Neutrophil (primary cell): ENCODE data around the gene WDR38.

Experiments used
- H3K27ac ChIP-seq: fragments of 200-600 bp; sonication (generic); 2 replicates; pipeline ENCODE4 v1.5.1; 2016; ENCODE audit warnings: mild to moderate bottlenecking, moderate library complexity
- H3K27me3 ChIP-seq: fragments of 200-600 bp; sonication (generic); 2 replicates; pipeline ENCODE4 v1.6.0; 2016; ENCODE audit warnings: mild to moderate bottlenecking
- H3K36me3 ChIP-seq: fragments of 200-600 bp; sonication (generic); 2 replicates; pipeline ENCODE4 v1.5.1; 2017
- H3K4me1 ChIP-seq, 2 experiments: fragments of 200-600 bp in 1 of 2; sonication (generic) in 1 of 2; 1 replicate in 1 of 2; 2 replicates in 1 of 2; pipeline versions ENCODE4 v1.5.1 to v1.6.1; 2013 to 2016; ENCODE audit warnings: low read depth in 1 of 2, low read length in 1 of 2, mild to moderate bottlenecking in 1 of 2, moderate library complexity in 1 of 2; ENCODE audit not compliant: control insufficient read depth in 1 of 2, insufficient read depth in 1 of 2
- H3K4me3 ChIP-seq, 2 experiments: fragments of 200-600 bp in 1 of 2; sonication (generic) in 1 of 2; 1 replicate in 1 of 2; 2 replicates in 1 of 2; pipeline ENCODE4 v1.5.1; 2013 to 2016; ENCODE audit warnings: low read depth in 1 of 2, low read length in 1 of 2, mild to moderate bottlenecking in 1 of 2, moderate library complexity in 1 of 2
- H3K9me3 ChIP-seq: fragments of 200-600 bp; sonication (generic); 2 replicates; pipeline ENCODE4 v1.5.1; 2016
- TF ChIP-seq, protein P1 (sequence below): fragments of 200-600 bp; sonication (generic); IDR thresholded peaks from 2 replicates; pipeline ENCODE4 v1.5.1; 2016; ENCODE audit warnings: antibody characterized with exemption

WDR38 gene

DNA sequence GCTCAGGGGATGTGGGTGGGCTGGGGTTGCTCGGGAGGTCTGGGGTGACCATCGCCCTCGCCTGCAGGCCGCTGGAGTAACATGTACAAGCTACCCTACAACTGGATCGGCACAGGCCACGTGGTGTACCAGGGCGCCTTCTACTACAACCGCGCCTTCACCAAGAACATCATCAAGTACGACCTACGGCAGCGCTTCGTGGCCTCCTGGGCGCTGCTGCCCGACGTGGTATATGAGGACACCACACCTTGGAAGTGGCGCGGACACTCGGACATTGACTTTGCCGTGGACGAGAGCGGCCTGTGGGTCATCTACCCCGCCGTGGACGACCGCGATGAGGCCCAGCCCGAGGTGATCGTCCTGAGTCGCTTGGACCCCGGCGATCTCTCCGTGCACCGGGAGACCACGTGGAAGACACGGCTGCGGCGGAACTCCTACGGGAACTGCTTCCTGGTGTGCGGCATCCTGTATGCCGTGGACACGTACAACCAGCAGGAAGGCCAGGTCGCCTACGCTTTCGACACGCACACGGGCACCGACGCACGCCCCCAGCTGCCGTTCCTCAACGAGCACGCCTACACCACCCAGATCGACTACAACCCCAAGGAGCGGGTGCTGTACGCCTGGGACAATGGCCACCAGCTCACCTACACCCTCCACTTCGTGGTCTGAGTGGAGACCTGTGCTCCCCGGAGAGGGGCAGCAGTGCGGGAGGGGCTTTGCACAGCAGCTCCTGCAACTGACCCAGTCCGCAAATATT is 43.3 kb upstream of the WDR38 start:
- Histone ChIP-seq H3K4me1 (no peaks in the 10 kb centered on the region), H3K4me3 (no peak overlapping the region), H3K27ac (no peak overlapping the region), H3K36me3 (no peaks in the 10 kb centered on the region), H3K9me3 (no peaks in the 10 kb centered on the region), H3K27me3 (no peaks in the 10 kb centered on the region)
- TF ChIP-seq, protein P1, sequence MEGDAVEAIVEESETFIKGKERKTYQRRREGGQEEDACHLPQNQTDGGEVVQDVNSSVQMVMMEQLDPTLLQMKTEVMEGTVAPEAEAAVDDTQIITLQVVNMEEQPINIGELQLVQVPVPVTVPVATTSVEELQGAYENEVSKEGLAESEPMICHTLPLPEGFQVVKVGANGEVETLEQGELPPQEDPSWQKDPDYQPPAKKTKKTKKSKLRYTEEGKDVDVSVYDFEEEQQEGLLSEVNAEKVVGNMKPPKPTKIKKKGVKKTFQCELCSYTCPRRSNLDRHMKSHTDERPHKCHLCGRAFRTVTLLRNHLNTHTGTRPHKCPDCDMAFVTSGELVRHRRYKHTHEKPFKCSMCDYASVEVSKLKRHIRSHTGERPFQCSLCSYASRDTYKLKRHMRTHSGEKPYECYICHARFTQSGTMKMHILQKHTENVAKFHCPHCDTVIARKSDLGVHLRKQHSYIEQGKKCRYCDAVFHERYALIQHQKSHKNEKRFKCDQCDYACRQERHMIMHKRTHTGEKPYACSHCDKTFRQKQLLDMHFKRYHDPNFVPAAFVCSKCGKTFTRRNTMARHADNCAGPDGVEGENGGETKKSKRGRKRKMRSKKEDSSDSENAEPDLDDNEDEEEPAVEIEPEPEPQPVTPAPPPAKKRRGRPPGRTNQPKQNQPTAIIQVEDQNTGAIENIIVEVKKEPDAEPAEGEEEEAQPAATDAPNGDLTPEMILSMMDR, result no peak

DNA sequence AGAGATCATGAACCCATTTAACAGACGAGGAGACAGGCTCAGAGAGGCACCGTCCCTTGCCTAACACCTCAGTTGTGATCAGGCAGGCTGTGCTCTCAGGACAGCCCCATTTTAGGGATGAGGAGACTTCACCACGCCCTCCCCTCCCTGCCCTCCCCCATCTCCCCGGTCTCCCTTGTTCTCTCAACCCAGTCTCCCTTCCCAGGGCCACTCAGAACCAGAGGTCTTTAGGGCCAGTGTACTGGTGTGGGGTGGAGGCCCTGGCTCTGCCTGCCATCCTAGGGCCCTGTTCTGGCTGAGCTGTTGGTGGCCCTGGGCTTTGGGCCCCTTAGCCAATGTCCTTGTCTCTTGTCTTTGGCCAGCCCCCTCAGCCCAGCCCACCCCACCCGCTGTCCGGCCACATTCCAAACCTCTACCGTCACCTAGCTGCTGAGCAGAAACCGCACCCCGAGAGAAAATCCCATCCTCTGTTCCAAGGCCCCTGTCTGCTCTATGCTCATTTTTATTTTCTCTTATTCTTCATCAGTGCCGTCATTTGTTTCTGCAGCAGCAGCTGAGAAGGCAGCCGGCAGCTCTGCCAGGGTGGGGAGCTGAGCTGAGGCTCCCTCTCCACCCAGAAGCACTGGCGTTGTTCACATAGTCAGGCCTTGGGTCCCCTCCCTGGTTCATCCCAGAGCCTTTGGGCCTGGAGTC is 42.5 kb upstream of the WDR38 start:
- H3K4me1 ChIP-seq, result no peaks in the 10 kb centered on the region
- H3K27ac ChIP-seq, result no peak overlapping the region
- no peak overlapping the region for H3K4me3 ChIP-seq
- no peaks in the 10 kb centered on the region for H3K9me3 ChIP-seq
- H3K27me3 ChIP-seq, result no peaks in the 10 kb centered on the region
- TF ChIP-seq, protein P1, result no peak
- H3K36me3 ChIP-seq, result no peaks in the 10 kb centered on the region

DNA sequence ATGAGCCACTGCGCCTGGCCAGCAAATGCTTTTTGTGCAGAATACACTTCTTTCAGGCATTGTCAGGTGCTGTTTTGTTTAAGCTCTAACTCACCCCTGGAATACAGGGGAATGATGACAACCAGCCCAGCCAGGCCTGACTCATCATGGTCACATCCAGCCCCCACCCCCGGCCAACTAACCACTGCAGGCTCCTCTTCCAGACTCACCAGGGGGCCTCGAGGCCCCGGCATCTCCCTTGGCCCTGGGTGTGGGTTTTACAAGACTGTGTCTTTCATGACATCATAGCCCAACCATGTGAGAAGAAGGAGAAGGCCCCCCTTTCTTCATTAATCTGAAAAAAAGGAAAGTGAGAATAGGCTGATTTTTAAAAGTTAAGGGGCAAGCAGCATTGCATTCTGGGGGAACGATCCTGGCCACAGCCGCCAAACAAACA is 40.8 kb upstream of the WDR38 start:
- Histone ChIP-seq H3K4me3 (no peak overlapping the region), H3K27me3 (no peaks in the 10 kb centered on the region), H3K9me3 (no peaks in the 10 kb centered on the region), H3K4me1 (no peaks in the 10 kb centered on the region), H3K36me3 (no peaks in the 10 kb centered on the region), H3K27ac (no peak overlapping the region)
- TF ChIP-seq, protein P1, result no peak

DNA sequence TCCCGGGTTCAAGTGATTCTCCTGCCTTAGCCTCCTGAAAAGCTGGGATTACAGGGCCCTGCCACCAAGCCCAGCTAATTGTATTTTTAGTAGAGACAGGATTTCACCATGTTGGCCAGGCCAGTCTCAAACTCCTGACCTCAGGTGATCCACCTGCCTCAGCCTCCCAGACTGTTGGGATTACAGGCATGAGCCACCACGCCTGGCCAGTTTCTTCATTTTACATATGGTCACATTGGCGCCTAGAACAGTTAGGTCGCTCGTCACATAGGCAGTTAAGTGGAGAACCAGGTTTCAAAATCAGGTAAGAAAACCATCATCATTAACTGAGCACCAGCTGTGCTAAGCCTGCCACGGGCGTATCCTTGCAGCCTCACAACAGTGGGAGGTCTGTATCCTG is 40.2 kb upstream of the WDR38 start:
- Histone ChIP-seq H3K4me3 (no peak overlapping the region), H3K27me3 (no peaks in the 10 kb centered on the region), H3K4me1 (no peaks in the 10 kb centered on the region), H3K27ac (no peak overlapping the region), H3K36me3 (no peaks in the 10 kb centered on the region), H3K9me3 (no peaks in the 10 kb centered on the region)
- TF ChIP-seq, protein P1, result no peak

DNA sequence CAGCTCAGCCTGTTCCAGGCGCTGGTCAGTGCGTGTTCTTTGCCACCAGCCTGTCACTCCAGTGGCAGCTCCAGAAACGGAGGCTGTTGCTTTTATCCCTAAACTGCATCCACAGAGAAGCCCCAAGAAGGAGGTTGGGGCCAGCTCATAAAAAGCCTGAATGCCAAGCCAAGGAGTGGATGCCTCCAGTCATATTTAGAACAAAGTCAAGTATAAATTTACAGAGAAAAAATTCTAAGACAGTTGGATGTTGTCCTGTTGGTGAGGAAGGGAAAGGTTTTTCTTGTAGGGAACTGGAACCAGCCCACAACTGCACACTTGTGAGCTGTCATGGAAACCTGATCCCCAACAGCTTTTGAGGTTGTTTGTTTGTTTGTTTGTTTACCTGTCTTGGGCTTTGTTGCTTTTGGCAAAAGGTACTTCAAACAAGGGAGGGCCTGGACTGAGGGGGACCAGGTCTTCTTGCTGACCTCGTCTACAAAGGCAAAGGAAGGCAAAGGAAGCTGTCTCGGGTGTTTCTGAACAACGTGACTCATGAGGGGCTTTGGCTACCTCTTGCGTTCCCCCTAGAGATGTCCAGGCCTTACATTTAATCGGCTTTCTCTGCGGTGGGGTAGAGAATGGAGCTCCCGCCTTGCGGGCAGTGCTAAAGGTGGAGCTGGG is 39.6 kb upstream of the WDR38 start:
- no peaks in the 10 kb centered on the region for H3K4me1 ChIP-seq

More for the DNA sequence above, 39.6 kb upstream of the WDR38 start:
- Histone ChIP-seq H3K36me3 (no peaks in the 10 kb centered on the region), H3K4me3 (no peak overlapping the region), H3K27me3 (no peaks in the 10 kb centered on the region), H3K9me3 (no peaks in the 10 kb centered on the region), H3K27ac (no peak overlapping the region)
- TF ChIP-seq, protein P1, result no peak
